ENCODE data around the gene HSPBP1.
A peak's percentile ranks its signal among the peaks of the same experiment; 100 is the strongest.

HSPBP1 gene

DNA sequence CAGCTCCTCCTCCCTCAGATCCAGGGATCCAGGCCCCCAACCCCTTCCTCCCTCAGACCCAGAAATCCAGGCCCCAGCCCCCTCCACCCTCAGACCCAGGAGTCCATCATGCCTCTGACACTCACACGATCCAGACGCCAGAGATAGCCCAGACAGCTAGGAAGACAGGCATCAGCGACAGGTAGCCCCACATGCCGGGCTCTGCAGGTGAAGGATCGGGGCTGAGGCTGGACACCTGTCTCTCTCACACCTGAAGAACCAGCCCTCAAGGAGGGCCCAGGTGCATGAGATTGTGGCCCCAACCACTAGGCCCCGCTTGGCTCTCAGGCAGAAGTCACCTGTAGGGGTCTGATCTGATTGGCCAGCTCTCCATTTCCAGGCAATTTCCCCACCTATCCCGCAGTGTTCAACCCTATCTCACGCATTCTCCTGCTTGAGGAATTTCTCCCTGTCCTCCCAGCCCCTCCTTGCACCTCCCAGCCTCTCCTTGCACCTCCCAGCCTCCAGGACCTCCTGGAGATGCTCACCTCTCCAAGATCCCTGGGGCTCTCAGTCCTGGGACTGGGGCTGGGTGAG lies 41.0 kb upstream of the HSPBP1 start:
- in situ Hi-C loops (cut with HindIII; ENCODE audit: low sequenced_read_pairs), result no loop called here
- DNase-seq (ENCODE audit: low read depth, low spot score), result no peak
- TF ChIP-seq CTCF (IDR thresholded peaks at IDR 0.05; ENCODE audit: low read depth, low read length), result no peak
- no peak overlapping the region for H3K4me3 ChIP-seq (ENCODE audit: low read depth, low read length)

- H3K4me3 ChIP-seq (ENCODE audit: low read depth, low read length), result no peak overlapping the region
- in situ Hi-C loops (cut with HindIII; ENCODE audit: low sequenced_read_pairs), result no loop called here
- peak; percentile 30 for DNase-seq (ENCODE audit: low read depth, low spot score)
- no peak for TF ChIP-seq CTCF (IDR thresholded peaks at IDR 0.05; ENCODE audit: low read depth, low read length)
Observed at GRCh38 chr19:55319785-55320184, 39.9 kb upstream of the HSPBP1 start.

DNA sequence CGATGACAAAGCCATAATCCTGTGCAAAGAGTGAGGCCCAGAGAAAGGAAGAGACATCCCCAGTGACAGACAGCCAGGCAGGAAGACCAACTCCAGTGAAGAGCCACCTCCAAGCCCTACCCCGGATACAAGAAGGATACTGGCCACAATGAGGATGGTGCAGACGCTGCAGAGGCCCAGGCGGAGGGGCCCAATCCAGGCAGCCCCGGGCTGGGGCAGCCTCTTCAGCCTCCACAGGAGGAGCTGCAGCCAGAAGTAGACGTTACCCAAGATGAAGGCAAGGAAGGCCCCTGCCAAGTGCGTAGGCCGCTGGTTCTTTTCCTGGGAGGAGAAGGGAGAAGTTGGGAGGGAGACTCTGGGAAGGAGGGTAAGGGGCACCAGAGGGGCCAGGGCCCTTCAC lies 36.7 kb upstream of the HSPBP1 start:
- TF ChIP-seq CTCF (IDR thresholded peaks at IDR 0.05; ENCODE audit: low read depth, low read length), result no peak
- H3K4me3 ChIP-seq (ENCODE audit: low read depth, low read length), result no peak overlapping the region
- no peak for DNase-seq (ENCODE audit: low read depth, low spot score)
- in situ Hi-C loops (cut with HindIII; ENCODE audit: low sequenced_read_pairs), result no loop called here

DNA sequence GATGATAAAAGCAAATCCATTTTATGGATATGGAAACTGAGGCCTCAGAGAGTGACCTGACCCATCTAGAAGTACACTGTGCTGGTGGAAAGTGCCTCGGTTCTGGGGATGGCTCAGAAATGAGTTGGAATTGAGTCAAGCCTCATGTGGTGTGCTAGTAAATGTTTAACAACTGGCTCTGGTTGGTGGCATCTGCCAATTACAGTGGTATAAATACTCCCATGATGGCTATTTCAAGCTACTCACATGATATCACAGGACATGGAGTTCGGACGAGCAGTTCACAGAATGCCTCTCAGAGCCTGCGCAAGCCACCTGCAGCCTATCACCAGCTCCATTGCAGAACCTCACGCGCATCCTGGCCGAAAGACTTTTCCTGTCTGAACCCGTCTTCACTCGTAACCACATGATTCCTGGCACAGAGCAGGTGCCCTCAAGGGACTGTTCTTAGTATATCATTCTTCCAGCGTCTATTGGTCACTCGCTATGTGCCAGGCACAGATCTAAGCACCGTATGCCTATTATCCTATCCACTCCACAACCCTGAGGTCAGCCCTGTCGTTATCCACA lies 36.1 kb upstream of the HSPBP1 start:
- H3K4me3 ChIP-seq (ENCODE audit: low read depth, low read length), result no peak overlapping the region
- in situ Hi-C loops (cut with HindIII; ENCODE audit: low sequenced_read_pairs), result no loop called here
- DNase-seq (ENCODE audit: low read depth, low spot score), result no peak
- TF ChIP-seq CTCF (IDR thresholded peaks at IDR 0.05; ENCODE audit: low read depth, low read length), result no peak

- no peak for DNase-seq (ENCODE audit: low read depth, low spot score)
- no peak for TF ChIP-seq CTCF (IDR thresholded peaks at IDR 0.05; ENCODE audit: low read depth, low read length)
- H3K4me3 ChIP-seq (ENCODE audit: low read depth, low read length), result no peak overlapping the region
- in situ Hi-C loops (cut with HindIII; ENCODE audit: low sequenced_read_pairs), result no loop called here
Observed at GRCh38 chr19:55314396-55314795, 34.5 kb upstream of the HSPBP1 start.

GRCh38 chr19:55312621-55313512 lies 33.0 kb upstream of the HSPBP1 start:
- no peak overlapping the region for H3K4me3 ChIP-seq (ENCODE audit: low read depth, low read length)
- no peak for DNase-seq (ENCODE audit: low read depth, low spot score)
- no peak for TF ChIP-seq CTCF (IDR thresholded peaks at IDR 0.05; ENCODE audit: low read depth, low read length)
- in situ Hi-C loops (cut with HindIII; ENCODE audit: low sequenced_read_pairs), result no loop called here
